Stimulated activated CD8-positive, alpha-beta memory T cell treated with anti-CD3 and anti-CD28 coated beads, Interleukin-12 subunit alpha, Interleukin-12 subunit beta, amount 100 ng/mL, for 4 hours (primary cell): Measurements from ENCODE around the gene CSK.

ENCODE experiments used
- DNase-seq: peaks from one replicate; pipeline ENCODE4 v3.0.0-alpha.2; 2020; ENCODE audit warnings: low read depth

The CSK gene

DNA sequence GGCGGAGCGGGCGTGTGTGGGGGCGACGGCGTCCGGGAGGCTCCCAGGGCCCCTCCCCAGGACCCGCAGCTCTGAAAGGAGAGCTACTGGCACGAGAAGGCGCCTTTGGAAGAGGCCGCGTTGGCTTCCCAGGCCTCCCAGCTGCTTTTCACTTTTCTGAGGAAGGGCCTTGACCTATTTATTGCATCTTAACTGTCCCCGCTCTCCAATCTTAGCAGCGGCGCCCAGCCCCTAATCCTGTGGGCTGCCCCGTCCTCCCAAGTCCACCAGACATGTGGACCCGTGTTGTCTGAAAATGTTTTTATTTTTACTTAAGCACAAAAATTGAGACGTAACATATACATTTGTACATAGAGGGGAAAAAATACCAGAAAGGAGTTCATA is 61.6 kb downstream of the CSK start:
- no peak for DNase-seq

DNA sequence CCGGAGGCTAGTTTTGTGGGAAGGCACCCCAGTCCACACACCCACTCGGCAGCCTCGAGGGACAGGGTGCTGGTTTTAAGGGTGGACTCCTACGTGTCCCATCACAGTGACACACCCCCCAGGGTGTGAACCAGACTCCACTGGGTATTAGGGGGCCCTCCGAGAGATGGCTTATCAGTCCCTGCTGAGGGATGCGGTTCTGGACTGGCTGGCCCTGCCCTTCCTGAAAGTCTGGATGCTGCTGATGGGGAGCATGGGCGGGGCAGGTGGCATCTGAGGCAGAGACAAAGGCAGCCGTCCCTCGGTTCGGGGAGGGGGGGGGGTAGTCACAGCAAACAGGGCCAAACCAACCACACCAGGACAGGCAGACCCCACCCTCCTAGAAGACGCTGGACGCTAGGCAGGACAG is 62.0 kb downstream of the CSK start:
- no peak for DNase-seq

DNA sequence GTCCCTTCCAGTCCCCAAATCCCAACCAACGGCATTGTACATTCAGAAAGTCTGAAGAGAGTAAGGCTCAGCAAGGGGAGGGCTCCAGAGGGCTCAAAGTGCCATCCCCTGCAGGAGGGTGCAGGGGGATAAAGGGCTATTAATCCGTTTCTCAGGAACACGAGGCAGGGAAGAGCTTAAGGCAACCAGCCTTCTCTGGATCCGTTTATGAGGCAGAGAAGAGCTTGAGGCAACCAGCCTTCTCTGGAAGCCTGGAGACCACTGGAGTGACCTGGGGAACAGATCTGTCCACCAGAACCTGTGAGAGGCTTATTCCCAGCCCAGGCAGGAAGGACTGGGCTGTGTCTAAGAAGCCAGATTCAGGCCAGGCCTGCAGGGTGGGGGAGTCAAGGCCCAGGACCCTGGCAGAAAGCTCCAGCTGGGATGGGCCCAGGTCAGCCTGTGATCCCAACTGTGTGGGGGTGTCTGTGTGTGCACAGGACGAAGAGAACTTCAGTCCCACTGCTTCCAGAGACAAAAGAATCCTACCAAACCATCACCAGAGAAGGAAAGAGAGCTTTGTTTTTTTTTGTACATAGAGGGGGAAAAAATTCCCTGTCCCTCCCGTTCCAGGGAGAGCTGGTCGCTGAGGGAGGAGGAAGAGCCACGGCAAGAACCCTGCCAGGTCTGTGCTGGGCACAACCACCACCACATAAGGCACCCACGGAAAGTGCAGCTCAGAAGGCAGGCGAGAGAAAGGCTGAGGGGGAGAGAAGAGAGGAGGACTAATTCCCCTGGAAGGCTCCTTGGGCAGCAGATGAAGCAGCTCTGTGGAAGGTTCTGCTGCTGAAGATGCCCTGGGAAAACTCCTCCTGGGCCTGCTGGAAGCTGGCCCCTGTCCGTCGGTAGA is 62.7 kb downstream of the CSK start:
- DNase-seq = no peak

DNA sequence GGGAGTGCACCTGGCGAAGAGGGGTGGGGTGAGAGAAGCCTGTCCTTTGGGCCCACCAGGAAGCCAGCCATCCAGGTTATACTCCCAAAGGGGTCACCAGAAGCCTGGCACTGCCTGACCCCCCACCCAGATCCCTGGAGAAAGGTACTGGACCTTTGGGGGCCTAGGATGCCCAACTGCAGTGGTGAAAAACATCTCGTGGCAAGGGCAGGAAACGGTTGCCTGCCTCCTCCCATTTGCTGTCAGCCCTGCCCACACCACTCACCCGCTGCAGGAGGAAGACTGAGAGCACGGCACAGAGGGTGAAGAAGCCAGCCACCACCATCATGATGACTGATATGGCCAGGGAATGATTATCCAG is 63.3 kb downstream of the CSK start:
- DNase-seq = peak; percentile 23

DNA sequence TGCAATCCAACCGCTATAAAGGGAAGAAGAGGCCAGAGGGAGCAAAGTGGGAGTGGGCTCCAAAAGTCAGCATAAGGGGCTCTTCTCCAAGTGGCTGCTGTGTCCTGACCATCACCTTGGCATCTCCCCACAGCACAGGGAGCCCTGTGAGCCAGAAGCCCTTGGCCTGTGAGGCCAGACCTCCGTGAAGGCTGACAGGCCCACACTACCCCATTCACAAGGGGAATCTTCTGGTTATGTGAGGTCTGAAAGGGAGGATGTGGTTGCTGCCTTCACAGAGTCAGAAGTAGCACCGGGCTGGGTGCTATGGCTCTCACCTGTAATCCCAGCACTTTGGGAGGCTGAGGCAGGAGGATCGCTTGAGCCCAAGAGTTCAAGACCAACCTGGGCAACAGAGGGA is 63.7 kb downstream of the CSK start:
- DNase-seq = no peak

DNA sequence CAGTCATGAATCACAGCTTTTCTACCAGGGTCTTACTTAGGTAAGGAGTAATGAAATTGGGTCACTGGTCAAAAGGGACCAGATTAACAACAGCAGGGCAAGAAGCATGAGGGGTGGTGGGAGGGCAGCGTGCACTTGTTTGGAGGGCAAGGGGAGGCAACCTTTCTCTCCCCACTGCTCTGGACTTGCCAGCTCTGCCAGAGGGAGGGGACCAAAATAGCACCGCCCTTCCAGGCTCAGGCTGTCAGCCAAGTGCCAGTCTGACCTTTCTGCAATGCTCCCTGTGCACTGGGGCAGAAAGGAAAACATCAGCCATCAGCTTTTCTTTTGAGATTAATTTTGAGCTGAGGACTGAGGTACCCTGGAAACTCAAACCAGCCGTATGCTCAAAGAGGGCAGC is 65.6 kb downstream of the CSK start:
- DNase-seq = no peak

DNA sequence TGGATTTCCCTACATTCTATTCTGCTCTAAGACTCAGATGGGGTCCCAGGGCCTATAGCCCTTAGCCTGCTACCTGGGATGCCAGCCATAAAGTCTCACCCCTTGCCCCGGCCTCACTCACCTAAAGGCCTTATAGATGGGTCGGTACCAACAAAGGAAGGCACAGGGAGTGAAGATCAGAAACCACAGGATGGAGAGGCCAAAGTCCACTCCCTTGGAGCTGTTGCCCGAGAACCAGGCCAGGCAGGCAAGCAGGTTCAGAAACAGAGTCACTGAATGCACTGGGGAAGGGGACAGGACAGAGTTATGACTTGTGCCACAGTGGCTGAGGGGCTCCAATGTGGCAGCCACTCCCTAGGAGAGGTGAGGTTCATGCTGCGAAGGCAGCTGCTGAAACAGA is 68.5 kb downstream of the CSK start:
- DNase-seq = no peak

DNA sequence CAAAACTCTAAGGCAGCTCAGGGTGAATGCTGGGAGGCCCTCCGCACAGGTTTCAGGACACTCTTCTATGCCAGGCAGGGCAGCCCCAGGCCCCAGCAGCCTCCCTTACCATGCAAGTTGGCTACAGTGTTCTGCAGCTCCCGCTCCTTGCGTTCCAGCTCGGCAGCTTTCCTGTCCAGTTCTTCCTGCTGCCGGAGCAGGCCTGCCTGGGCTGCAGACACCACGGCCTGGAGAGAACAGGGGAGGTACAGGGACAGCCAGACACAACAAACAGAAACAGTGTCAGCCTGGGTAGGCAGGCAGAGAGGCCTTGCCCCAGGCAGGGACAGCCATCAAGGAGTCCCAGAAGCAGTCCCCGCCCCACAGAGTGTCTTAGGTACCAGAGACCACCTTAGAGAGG is 70.1 kb downstream of the CSK start:
- no peak for DNase-seq
